PC-3 (cell line): Measurements from ENCODE around the gene NR2F2. TPM values are rescaled to one million over a fixed set of nuclear protein-coding genes. Genes with fewer than 3 reads are reported as not detected.

ENCODE experiments used
- ATAC-seq: fragments of 200-7000 bp; cut with Tn5 transposase; 2 replicates; pipeline ENCODE4 v1.9.1; 2020; ENCODE audit warnings: mild to moderate bottlenecking, moderate library complexity
- BruUV-seq: library from RNA; stranded (reverse); fragments of 400-500 nt; replicated peaks from 2 replicates; lab custom pipeline; 2021; lab: Mats Ljungman, UMichigan
- CTCF ChIA-PET: fragments of 300-600 bp; sonication (Branson Sonifier 250); formaldehyde crosslinking; loops from one replicate; lab custom pipeline; 2022; ENCODE audit warnings: antibody characterized with exemption; lab: Charles Lee
- POLR2A ChIA-PET: fragments of 300-600 bp; sonication (Branson Sonifier 250); formaldehyde crosslinking; loops from one replicate; lab custom pipeline; 2022; ENCODE audit warnings: antibody characterized with exemption; ENCODE audit not compliant: unreplicated experiment; lab: Charles Lee
- DNase-seq: peaks from one replicate; pipeline ENCODE4 v3.0.0-alpha.2; 2015
- H2AFZ ChIP-seq: fragments of 300-600 bp; sonication (generic); 2 replicates; pipeline ENCODE4 v1.6.0; 2016; ENCODE audit warnings: antibody characterized with exemption, low read length
- H3F3A ChIP-seq: fragments of 300-600 bp; sonication (generic); one replicate; pipeline ENCODE4 v1.6.0; 2017; ENCODE audit warnings: antibody characterized with exemption, low read length, control low read depth, mild to moderate bottlenecking; ENCODE audit not compliant: unreplicated experiment
- H3K27ac ChIP-seq: fragments of 300-600 bp; sonication (generic); 2 replicates; pipeline ENCODE4 v1.5.1; 2016; ENCODE audit warnings: mild to moderate bottlenecking, low read length
- H3K27me3 ChIP-seq: fragments of 300-600 bp; sonication (generic); 2 replicates; pipeline ENCODE4 v1.6.1; 2016; ENCODE audit warnings: low read length, mixed read lengths
- H3K36me3 ChIP-seq: fragments of 300-600 bp; sonication (generic); 2 replicates; pipeline ENCODE4 v1.6.1; 2016; ENCODE audit warnings: low read depth, mixed run types, low read length, mixed read lengths
- H3K4me1 ChIP-seq: fragments of 300-600 bp; sonication (generic); 2 replicates; pipeline ENCODE4 v1.5.1; 2016; ENCODE audit warnings: low read length; ENCODE audit not compliant: insufficient read depth
- H3K4me2 ChIP-seq: fragments of 300-600 bp; sonication (generic); 2 replicates; pipeline ENCODE4 v1.6.0; 2016; ENCODE audit warnings: low read length
- H3K4me3 ChIP-seq: fragments of 300-600 bp; sonication (generic); 2 replicates; pipeline ENCODE4 v1.5.1; 2016; ENCODE audit warnings: mild to moderate bottlenecking, low read length, mixed read lengths
- H3K79me2 ChIP-seq: fragments of 300-600 bp; sonication (generic); 2 replicates; pipeline ENCODE4 v1.6.1; 2017; ENCODE audit warnings: low read length, mixed read lengths
- H3K9ac ChIP-seq: fragments of 300-600 bp; sonication (generic); 2 replicates; pipeline ENCODE4 v1.6.0; 2016; ENCODE audit warnings: mild to moderate bottlenecking, low read length
- H3K9me2 ChIP-seq: fragments of 300-600 bp; sonication (generic); replicated peaks from 2 replicates; pipeline ENCODE4 v1.6.1; 2016; ENCODE audit warnings: mixed run types, low read length, mixed read lengths
- H3K9me3 ChIP-seq: fragments of 300-600 bp; sonication (generic); 2 replicates; pipeline ENCODE4 v1.6.1; 2016; ENCODE audit warnings: low read length, mixed read lengths
- H4K20me1 ChIP-seq: fragments of 300-600 bp; sonication (generic); 2 replicates; pipeline ENCODE4 v1.6.1; 2016; ENCODE audit warnings: low read length, mixed read lengths
- CTCF ChIP-seq: fragments of 300-600 bp; sonication (generic); conservative IDR thresholded peaks from 2 replicates; pipeline ENCODE4 v1.5.1; 2017; ENCODE audit warnings: antibody characterized with exemption, low read depth, mild to moderate bottlenecking, low read length
- EZH2 ChIP-seq: fragments of 300-600 bp; sonication (generic); IDR thresholded peaks from one replicate; pipeline ENCODE4 v1.6.1; 2017; ENCODE audit warnings: antibody characterized with exemption, mild to moderate bottlenecking, low read length; ENCODE audit not compliant: unreplicated experiment
- EZH2phosphoT487 ChIP-seq: fragments of 300-600 bp; sonication (generic); IDR thresholded peaks from 2 replicates; pipeline ENCODE4 v1.6.1; 2018; ENCODE audit warnings: mild to moderate bottlenecking, antibody characterized with exemption, low read length, borderline replicate concordance
- intact Hi-C: fragments of 100-400 bp; cut with micrococcal nuclease; formaldehyde crosslinking; loops from 2 replicates; pipeline ENCODE4 v1.9.0; 2023
- total RNA-seq: library from RNA; depleted of rRNA; stranded (reverse); fragments of >200 nt; gene quantifications from 2 replicates; pipeline ENCODE4 v1.2.3, GENCODE V29; 2014

Gene NR2F2
- total RNA-seq, 1 experiment from 2014 or later: 19.6 TPM

- BruUV-seq: no TSS peak
- TF ChIP-seq EZH2 (no peak), EZH2phosphoT487 (no peak), CTCF (no peak)
- no peak overlapping the region for H3K27ac ChIP-seq
- H3K9ac ChIP-seq: no peak overlapping the region
- H3F3A ChIP-seq: no peaks in the 10 kb centered on the region
- ATAC-seq (no peak), DNase-seq (no peak)
- H2AFZ ChIP-seq: no peak overlapping the region
- H3K79me2 ChIP-seq: peaks cover 20% of the 10 kb centered on the region; the same call in 1 of the 2 replicates
- H3K27me3 ChIP-seq: no peaks in the 10 kb centered on the region
- no peak overlapping the region for H3K4me2 ChIP-seq
- CTCF ChIA-PET: no interaction called here
- peaks cover 5% of the 10 kb centered on the region for H3K4me1 ChIP-seq
- H3K36me3 ChIP-seq: 0 out of 2 replicates have a peak, but pooled peaks cover 5% of the 10 kb centered on the region
- H3K9me3 ChIP-seq: no peaks in the 10 kb centered on the region
- H4K20me1 ChIP-seq: no peaks in the 10 kb centered on the region
- no peak overlapping the region for H3K4me3 ChIP-seq
- no peaks in the 10 kb centered on the region for H3K9me2 ChIP-seq
- intact Hi-C loops: loop anchor here (10.0 kb wide), 1 partner anchor 882 kb away; no protein-coding TSS in a partner anchor
- POLR2A ChIA-PET: no interaction called here
Observed at GRCh38 chr15:96352604-96353405, 22.3 kb downstream of the NR2F2 start.

GRCh38 chr15:96353416-96353929, 23.0 kb downstream of the NR2F2 start:
- H3K9ac ChIP-seq: no peak overlapping the region
- ChIA-PET CTCF (no interaction called here), POLR2A (no interaction called here)
- H2AFZ ChIP-seq: no peak overlapping the region
- no peak overlapping the region for H3K4me3 ChIP-seq
- no peaks in the 10 kb centered on the region for H3K27me3 ChIP-seq
- H3K4me1 ChIP-seq: peaks cover 6% of the 10 kb centered on the region
- H3K27ac ChIP-seq: no peak overlapping the region
- no peak for ATAC-seq
- H4K20me1 ChIP-seq: no peaks in the 10 kb centered on the region
- 0 out of 2 replicates have a peak, but pooled peaks cover 2% of the 10 kb centered on the region for H3K36me3 ChIP-seq
- no peaks in the 10 kb centered on the region for H3K9me2 ChIP-seq
- no peak for TF ChIP-seq EZH2phosphoT487
- no peak for TF ChIP-seq EZH2
- no peak for TF ChIP-seq CTCF
- no peak overlapping the region for H3K4me2 ChIP-seq
- H3F3A ChIP-seq: no peaks in the 10 kb centered on the region
- DNase-seq: no peak
- peaks cover 14% of the 10 kb centered on the region; the same call in 1 of the 2 replicates for H3K79me2 ChIP-seq
- intact Hi-C loops: loop anchor here (10.0 kb wide), 1 partner anchor 881 kb away; no protein-coding TSS in a partner anchor
- BruUV-seq: no TSS peak
- no peaks in the 10 kb centered on the region for H3K9me3 ChIP-seq
